ENCODE data around the gene TNFSF12. TPM values are rescaled to one million over a fixed set of nuclear protein-coding genes. Genes with fewer than 3 reads are reported as not detected.

TNFSF12 gene
- total RNA-seq, 1 donor from 2014 or later, result 0.53 TPM

GRCh38 chr17:7503521-7503920 is 45.3 kb upstream of the TNFSF12 start:
- H3K4me3 ChIP-seq (ENCODE audit: low read depth, low read length), result no peak overlapping the region
- no peak for DNase-seq (ENCODE audit: low read depth)
- peak; percentile 58 for FAIRE-seq
- H3K27me3 ChIP-seq (ENCODE audit: control insufficient read depth, insufficient read depth, low read length), result no peaks in the 10 kb centered on the region
- no peak for TF ChIP-seq CTCF (IDR thresholded peaks at IDR 0.05; ENCODE audit: insufficient read depth, low read length, severe bottlenecking)
- H3K36me3 ChIP-seq (ENCODE audit: control insufficient read depth, insufficient read depth, low read length), result peaks cover 49% of the 10 kb centered on the region

GRCh38 chr17:7508145-7508544 is 40.7 kb upstream of the TNFSF12 start:
- Histone ChIP-seq H3K27me3 (ENCODE audit: control insufficient read depth, insufficient read depth, low read length) (no peaks in the 10 kb centered on the region), H3K4me3 (ENCODE audit: low read depth, low read length) (no peak overlapping the region), H3K36me3 (ENCODE audit: control insufficient read depth, insufficient read depth, low read length) (peaks cover 53% of the 10 kb centered on the region)
- FAIRE-seq (no peak), DNase-seq (ENCODE audit: low read depth) (no peak)
- TF ChIP-seq CTCF (IDR thresholded peaks at IDR 0.05; ENCODE audit: insufficient read depth, low read length, severe bottlenecking), result no peak

- H3K4me3 ChIP-seq (ENCODE audit: low read depth, low read length), result no peak overlapping the region
- TF ChIP-seq CTCF (IDR thresholded peaks at IDR 0.05; ENCODE audit: insufficient read depth, low read length, severe bottlenecking), result no peak
- H3K27me3 ChIP-seq (ENCODE audit: control insufficient read depth, insufficient read depth, low read length), result no peaks in the 10 kb centered on the region
- H3K36me3 ChIP-seq (ENCODE audit: control insufficient read depth, insufficient read depth, low read length), result peaks cover 46% of the 10 kb centered on the region
- FAIRE-seq (no peak), DNase-seq (ENCODE audit: low read depth) (no peak)
These were observed 40.0 kb upstream of the TNFSF12 start for GRCh38 chr17:7508846-7509245.

GRCh38 chr17:7509937-7510336 is 38.9 kb upstream of the TNFSF12 start:
- Histone ChIP-seq H3K36me3 (ENCODE audit: control insufficient read depth, insufficient read depth, low read length) (peaks cover 45% of the 10 kb centered on the region), H3K4me3 (ENCODE audit: low read depth, low read length) (no peak overlapping the region), H3K27me3 (ENCODE audit: control insufficient read depth, insufficient read depth, low read length) (no peaks in the 10 kb centered on the region)
- DNase-seq (ENCODE audit: low read depth) (no peak), FAIRE-seq (no peak)
- no peak for TF ChIP-seq CTCF (IDR thresholded peaks at IDR 0.05; ENCODE audit: insufficient read depth, low read length, severe bottlenecking)

GRCh38 chr17:7511108-7511507 is 37.8 kb upstream of the TNFSF12 start:
- no peak for TF ChIP-seq CTCF (IDR thresholded peaks at IDR 0.05; ENCODE audit: insufficient read depth, low read length, severe bottlenecking)
- FAIRE-seq (peak; percentile 58), DNase-seq (ENCODE audit: low read depth) (no peak)
- peaks cover 46% of the 10 kb centered on the region for H3K36me3 ChIP-seq (ENCODE audit: control insufficient read depth, insufficient read depth, low read length)
- H3K4me3 ChIP-seq (ENCODE audit: low read depth, low read length), result no peak overlapping the region
- no peaks in the 10 kb centered on the region for H3K27me3 ChIP-seq (ENCODE audit: control insufficient read depth, insufficient read depth, low read length)

GRCh38 chr17:7512105-7512504 is 36.8 kb upstream of the TNFSF12 start:
- Histone ChIP-seq H3K27me3 (ENCODE audit: control insufficient read depth, insufficient read depth, low read length) (no peaks in the 10 kb centered on the region), H3K36me3 (ENCODE audit: control insufficient read depth, insufficient read depth, low read length) (peaks cover 43% of the 10 kb centered on the region), H3K4me3 (ENCODE audit: low read depth, low read length) (no peak overlapping the region)
- no peak for FAIRE-seq
- no peak for DNase-seq (ENCODE audit: low read depth)
- no peak for TF ChIP-seq CTCF (IDR thresholded peaks at IDR 0.05; ENCODE audit: insufficient read depth, low read length, severe bottlenecking)
